GM21717 (cell line): ENCODE results near the gene SLC25A45.

Source experiments
- ATAC-seq: cut with Tn5 transposase; IDR thresholded peaks from one replicate; pipeline ENCODE4 v1.9.1; 2021; ENCODE audit warnings: mild to moderate bottlenecking, moderate library complexity; ENCODE audit not compliant: unreplicated experiment

The SLC25A45 gene

DNA sequence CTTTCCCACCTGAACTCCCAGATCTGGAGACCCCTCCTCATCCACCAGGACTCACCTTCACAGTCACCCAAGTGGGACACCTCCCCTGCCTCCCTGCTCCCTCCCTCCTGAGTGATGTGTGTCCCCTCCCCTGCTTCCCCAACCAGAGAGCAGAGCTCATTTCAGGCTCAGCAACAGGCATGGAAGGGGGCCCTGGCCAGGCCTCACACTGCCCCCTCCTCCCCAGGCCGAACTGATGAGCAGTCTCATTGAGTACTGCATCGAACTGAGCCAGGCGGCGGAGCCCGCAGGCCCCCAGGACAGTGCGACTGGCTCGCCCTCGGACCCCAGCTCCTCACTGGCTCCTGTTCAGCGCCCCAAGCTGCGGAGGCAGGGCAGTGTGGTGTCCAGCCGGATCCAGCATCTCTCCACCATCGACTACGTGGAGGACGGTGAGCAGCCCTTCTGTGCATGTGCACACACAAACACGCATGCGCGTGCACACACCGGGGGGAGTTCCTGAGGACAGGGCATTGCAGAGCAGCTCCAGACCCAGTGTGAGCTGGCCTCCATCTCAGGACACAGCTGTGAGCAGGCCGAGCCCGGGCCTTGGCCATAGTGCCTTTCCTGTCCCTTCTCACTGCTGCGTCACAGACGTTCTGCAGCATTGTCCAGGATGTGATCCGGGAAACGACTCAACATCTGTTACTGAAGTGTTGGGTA is 22.3 kb upstream of the SLC25A45 start:
- no peak for ATAC-seq

DNA sequence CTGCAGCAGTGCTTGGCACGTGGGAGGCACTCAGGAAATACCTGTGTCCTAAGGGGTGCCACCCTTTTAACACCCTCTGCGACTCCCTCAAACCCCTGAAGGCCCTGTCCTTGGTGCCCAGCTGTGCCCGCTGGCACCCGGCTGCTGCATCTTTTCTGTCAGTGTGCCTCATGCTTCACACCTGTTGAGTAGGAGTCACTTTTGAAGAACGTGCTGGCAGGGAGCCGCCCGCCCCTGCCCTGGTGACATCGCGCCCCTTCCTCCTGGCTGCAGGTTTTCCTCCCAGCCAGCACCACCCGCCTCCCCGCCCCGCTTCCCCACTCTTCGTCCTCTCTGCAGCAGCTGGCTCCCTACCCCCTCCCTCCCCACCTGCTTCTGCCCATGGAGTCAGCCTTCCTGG is 21.8 kb upstream of the SLC25A45 start:
- no peak for ATAC-seq

- ATAC-seq = no peak
Measured at GRCh38 chr11:65403607-65404121, 21.2 kb upstream of the SLC25A45 start.

GRCh38 chr11:65402790-65403189 is 20.3 kb upstream of the SLC25A45 start:
- no peak for ATAC-seq

DNA sequence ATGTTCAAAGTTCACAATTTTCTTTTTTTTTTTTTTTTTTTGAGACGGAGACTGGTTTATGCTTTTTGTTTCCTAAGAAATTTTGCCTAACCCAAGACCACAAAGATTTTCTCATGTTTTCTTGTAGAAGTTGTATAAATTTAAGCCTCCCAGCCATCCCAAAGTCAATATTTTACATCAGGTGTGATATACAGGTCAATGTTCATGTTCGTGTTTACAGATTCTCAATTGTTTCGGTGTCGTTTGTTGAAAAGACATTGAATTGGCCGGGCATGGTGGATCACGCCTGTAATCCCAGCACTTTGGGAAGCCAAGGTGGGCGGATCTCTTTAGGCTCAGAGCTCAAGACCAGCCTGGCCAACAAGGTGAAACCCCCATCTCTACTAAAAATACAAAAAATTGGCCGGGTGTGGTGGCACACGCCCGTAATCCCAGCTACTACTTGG is 19.4 kb upstream of the SLC25A45 start:
- no peak for ATAC-seq

DNA sequence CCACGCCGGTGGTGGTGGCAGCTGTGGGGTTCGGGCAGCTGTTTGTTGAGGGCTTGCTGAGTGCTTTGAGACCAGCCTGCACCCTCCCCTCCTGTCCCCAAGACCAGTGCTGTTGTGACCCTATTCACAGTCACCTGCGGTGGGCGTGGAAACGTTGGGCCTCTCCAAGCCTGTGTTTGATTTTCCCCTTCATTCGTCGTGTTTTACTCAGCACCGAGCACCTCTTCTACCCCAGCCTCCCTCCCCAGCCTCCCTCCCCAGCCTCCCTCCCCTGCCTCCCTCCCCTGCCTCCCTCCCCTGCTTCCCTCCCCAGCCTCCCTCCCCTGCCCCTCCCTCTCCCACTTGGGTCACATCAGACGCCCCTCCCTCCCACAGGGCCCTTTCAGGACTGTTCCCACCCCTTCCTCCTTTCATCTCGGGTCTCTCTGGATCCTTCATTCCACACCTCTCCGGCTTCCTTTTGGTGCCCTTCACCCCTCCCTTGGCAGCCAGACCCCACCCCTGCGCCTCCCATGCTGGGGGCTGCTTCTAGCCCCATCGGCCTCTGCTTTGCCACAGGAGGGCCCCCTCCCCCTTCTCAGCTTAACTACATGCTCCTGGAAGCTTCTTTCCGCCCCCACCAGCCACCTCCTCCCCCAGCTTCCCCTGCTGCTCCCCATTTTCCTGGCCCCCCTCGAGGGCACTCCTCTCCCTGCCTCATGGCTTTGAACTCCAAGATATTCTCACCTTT is 18.8 kb upstream of the SLC25A45 start:
- no peak for ATAC-seq

- ATAC-seq = no peak
Measured at GRCh38 chr11:65400307-65401072, 18.0 kb upstream of the SLC25A45 start.

DNA sequence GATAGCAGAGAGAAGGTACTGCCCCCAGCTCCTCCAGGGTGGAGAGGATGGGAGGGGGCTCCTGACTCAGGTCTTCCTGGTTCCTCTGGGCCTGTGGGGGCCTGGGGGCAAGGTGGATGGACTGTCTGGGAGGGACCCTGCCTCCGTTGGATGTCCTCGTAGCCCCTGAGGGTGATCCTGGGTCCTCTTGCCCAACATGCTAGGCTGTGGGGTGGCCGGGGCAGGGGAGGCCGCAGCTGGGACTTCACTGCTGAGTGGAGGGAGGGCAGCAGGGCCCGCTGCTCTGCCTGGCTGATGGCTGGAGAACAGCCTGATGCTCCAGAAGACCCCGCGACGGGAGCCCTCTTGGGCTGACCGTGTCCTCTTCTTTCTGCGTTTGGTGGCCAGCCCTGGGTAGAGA is 17.4 kb upstream of the SLC25A45 start:
- no peak for ATAC-seq

DNA sequence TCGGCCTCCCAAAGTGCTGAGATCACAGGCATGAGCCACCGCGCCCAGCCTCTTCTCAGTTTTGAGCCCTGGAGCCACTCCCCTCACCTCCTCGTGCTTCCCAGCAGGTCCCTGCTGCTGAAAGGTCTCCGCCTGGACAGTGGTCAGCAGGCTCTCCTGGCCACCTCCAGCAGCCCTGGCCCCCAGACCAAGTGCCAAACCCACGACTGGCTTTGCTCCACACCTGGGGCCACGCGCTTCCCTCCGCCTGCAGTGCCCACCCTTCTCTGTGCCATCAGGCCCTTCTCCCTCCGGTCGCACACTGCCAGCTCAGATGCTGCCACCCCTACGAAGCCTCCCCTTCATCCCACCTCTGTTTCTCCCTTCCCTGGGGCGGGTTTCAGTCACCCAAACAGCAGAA is 16.8 kb upstream of the SLC25A45 start:
- ATAC-seq = no peak

- ATAC-seq = no peak
Measured at GRCh38 chr11:65398362-65398910, 16.0 kb upstream of the SLC25A45 start.

GRCh38 chr11:65396769-65397745 is 14.6 kb upstream of the SLC25A45 start:
- ATAC-seq = no peak

DNA sequence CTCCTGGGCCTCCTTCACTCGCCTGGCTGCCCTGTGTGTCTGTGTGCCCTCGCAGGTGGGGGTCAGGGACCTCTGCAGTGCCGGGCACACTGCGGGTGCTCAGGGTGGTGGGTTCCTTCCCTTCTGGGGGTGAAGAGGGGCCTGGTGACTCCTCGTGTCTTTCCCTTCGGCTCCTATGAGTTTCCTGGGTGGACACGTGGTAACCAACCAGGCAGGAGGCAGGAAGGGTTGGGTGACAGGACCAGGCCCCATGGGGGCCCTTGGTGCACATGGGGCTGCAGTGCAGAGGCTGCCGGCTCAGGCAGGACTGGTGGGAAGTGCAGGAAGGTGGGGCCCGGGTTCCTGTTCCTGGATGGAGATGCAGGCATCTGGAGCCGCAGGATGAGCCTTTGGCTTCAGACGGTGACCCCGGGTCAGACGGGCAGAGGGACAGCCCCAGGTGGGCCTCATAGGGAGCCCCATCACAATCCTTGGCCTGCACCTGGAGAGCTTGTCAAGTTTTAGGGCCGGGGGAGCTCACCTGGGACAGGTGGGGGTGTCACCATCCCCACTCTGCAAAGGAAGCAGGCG is 13.6 kb upstream of the SLC25A45 start:
- ATAC-seq = no peak

- ATAC-seq = no peak
Measured at GRCh38 chr11:65394125-65394536, 11.7 kb upstream of the SLC25A45 start.

- ATAC-seq = no peak
Measured at GRCh38 chr11:65393513-65394079, 11.2 kb upstream of the SLC25A45 start.

GRCh38 chr11:65392899-65393298 is 10.5 kb upstream of the SLC25A45 start:
- ATAC-seq = no peak

- no peak for ATAC-seq
Measured at GRCh38 chr11:65392186-65392829, 9.9 kb upstream of the SLC25A45 start.

GRCh38 chr11:65390996-65391395 is 8.6 kb upstream of the SLC25A45 start:
- ATAC-seq = no peak

DNA sequence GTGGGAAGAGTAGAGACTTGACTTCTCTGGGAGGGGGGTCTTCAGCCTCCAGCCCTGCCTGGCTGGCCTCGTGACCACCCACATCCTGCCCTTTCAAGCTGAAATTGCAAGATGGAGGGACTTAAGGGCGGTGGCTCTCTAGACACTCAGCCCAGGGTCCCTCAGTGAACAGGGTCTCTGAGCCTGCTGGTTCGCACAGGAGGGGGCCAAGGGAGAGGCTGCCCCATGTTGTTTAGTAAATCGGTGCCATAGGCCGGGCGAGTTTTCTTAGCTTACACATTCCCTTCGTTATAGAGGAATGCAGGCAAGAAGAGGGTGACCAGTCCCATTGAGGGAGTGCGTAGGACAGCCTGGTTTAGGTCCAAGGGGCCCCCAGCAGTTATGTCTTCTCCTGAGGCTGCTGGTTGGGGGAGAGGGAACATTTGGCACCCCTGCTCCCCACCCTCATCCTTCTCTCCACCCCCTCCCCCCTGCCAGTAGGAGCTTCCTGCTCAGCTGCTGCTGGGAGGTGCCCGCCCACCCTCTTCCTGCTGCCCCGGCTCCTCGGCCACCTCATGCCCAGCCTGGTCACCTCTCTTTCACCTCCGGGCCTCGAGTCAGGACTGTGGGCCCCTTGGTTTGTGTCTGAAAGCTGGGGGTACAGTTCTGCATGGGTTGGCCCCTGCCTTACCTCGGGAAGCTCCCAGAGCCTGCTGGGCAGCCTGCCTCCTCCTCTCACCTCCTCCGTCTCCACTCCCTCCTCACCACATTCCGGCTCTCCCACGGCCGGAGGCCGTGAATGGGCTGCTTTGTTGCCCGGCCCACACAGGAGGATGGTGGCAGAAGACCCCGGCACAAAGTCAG is 7.9 kb upstream of the SLC25A45 start:
- ATAC-seq = no peak
